Stimulated activated CD4-positive, alpha-beta T cell treated with anti-CD3 and anti-CD28 coated beads, Interleukin-2, amount 100 ng/mL, for 4 hours (primary cell): ENCODE measurements around the gene ACAN.

Source experiments
- DNase-seq: peaks from one replicate; pipeline ENCODE4 v3.0.0-alpha.2; 2020; ENCODE audit warnings: low read depth

ACAN gene

GRCh38 chr15:88878720-88879184 is 75.5 kb downstream of the ACAN start:
- no peak for DNase-seq

- DNase-seq: no peak
These were observed 77.9 kb downstream of the ACAN start for GRCh38 chr15:88880944-88881740.

DNA sequence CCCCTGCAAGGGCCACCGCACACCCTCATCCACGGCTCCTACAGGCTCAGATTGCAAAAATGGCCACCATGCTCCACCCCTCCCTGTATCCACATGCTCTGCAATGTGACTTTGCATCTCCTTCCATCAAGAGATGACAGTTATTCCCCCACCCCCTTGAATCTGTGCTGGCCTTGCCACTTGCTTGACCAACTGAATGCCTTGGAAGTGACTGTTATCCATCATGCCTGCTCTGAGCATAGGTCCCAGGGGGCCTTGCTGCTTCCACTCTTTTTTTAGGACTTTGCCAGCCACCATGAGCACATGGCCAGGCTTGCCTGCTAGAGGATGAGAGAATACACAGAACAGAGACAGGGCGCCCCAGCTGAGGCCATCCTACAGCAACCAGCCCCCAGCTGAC is 78.5 kb downstream of the ACAN start:
- DNase-seq: no peak

DNA sequence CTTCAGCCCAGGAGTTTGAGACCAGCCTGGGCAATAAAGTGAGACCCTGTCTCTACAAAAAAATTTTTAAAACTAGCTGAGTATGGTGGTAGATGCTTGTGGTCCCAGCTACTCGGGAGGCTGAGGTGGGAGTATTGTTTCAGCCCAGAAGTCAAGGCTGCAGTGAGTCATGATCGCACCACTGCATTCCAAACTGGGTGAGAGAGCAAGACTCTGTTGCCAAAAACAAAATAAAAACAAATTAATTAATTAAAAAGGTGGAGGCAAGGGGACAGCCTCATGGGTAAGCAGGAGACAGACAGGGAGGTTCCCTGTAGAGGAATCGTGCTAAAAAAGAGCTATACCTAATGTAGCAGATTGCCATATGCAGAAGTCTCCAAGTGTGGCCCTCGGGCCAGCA is 79.5 kb downstream of the ACAN start:
- DNase-seq: no peak

GRCh38 chr15:88887068-88887580 is 83.9 kb downstream of the ACAN start:
- no peak for DNase-seq

GRCh38 chr15:88888719-88889118 is 85.5 kb downstream of the ACAN start:
- no peak for DNase-seq

GRCh38 chr15:88890495-88890894 is 87.3 kb downstream of the ACAN start:
- no peak for DNase-seq

- no peak for DNase-seq
These were observed 88.5 kb downstream of the ACAN start for GRCh38 chr15:88891540-88892254.

GRCh38 chr15:88894348-88894818 is 91.1 kb downstream of the ACAN start:
- DNase-seq: peak; percentile 79

DNA sequence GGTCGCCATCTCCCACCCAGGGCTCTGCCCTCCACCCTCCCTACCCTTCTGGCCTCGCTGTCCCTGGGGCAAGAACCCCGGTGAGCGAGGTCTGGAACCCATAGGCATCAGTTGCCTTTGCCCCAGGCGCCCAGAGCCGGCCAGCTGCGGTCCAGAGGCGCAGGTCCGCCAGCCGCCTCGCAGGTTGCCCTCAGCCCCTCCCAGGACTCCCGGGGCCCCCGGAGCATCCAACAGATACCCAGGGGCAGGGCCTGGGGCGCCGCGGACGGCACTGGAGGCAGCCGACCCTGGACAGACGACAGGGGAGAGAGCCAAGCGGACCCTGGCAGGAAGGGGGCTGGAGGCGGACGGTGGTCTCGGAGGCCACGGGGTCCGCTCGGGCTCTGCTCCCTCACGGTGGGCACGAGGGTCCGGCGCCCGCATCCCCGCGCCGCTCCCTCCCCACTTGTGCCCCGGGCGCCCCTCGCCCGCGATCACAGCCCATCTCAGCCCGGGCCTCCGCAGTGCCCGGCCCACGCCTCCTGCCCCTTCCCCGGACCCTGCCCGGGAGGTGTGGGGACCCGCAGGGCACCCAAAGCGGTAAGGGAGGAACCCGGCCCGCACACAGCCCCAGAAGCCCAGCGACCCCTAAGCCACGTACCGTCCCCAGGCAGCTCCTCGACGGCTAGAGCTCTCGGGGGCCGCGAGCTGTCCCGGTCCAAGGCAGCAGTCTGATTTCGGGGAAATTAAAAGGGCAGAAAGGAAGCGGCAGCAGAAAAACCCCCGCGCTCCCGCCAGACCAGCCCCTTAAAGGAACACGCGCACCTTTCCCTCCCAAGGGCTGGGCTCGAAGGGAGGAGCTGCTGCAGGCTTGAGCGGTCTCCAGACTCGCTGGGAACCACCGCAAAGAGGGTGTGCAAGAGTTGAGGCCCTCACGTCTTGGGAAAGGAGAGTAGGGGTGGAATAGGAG is 91.9 kb downstream of the ACAN start, which contains the start of gene HAPLN3:
Gene HAPLN3, minus strand, starts transcription at position 726 of the 949 bp plus-strand sequence. CDS start 8,246 bp downstream, outside the sequence.
- DNase-seq: peak; percentile 58

- DNase-seq: no peak
These were observed 93.2 kb downstream of the ACAN start for GRCh38 chr15:88896333-88897033.

DNA sequence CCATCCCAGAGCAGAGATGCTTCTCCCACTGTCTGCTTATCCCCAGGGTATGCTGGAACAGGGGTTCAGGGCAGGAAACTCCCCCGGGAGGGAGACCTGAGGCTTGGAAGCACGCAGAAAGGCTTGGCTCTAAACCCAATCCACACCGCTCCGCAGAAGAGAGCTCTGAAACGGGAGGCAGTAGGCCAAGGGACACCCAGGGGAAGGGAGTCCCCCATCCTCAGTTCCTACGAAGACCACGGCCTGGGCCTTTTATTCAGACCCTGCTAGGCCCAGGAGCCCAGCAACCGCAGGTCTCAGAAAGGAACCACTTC is 93.9 kb downstream of the ACAN start:
- no peak for DNase-seq

- peak; percentile 83 for DNase-seq
These were observed 94.4 kb downstream of the ACAN start for GRCh38 chr15:88897456-88898194.

- DNase-seq: no peak
These were observed 95.5 kb downstream of the ACAN start for GRCh38 chr15:88898736-88899135.

GRCh38 chr15:88899251-88899650 is 96.0 kb downstream of the ACAN start:
- no peak for DNase-seq

DNA sequence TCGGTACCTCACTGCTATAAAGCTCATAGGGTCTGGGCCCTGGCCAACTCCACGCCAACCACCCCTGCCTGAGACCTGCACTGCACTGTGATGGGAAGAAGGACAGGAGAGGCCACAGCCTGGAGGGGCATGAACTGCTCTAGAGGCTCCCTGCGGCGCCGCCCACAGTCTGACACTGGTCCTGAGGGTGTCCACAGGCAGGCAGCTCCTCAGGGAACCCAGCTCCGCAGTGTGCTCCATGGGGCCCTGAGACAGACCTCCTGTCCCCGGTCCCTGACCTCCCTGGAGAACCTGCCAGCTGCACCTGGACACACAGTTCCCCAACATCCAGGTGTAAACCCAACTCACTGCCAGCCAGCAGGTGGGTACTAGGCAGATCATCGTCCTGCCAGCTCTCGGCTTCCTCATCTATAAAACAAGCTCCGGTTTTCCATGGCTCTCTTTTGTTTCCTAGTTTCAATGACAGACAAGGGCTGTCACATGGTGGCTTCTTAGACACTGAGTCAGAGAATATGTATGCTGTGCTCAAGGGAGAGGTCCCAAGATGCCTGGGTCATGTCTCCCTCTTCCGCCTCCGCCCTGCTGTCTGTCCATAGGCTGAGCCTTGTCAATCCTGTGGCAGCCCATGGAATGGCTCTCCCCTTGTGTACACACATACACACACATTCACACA is 97.2 kb downstream of the ACAN start:
- no peak for DNase-seq

- no peak for DNase-seq
These were observed 97.8 kb downstream of the ACAN start for GRCh38 chr15:88900982-88901418.

- no peak for DNase-seq
These were observed 98.4 kb downstream of the ACAN start for GRCh38 chr15:88901508-88902220.

GRCh38 chr15:88902221-88902835 is 99.1 kb downstream of the ACAN start:
- DNase-seq: no peak
